Omental fat pad (tissue), 4 donors: ENCODE data around the gene TPST1. TPM values are rescaled to one million over a fixed set of nuclear protein-coding genes. Genes with fewer than 3 reads are reported as not detected.

Source experiments
- ATAC-seq: fragments of 150-250 bp; one replicate; pipeline ENCODE4 v1.9.1; 2016; ENCODE audit warnings: mild to moderate bottlenecking, moderate library complexity; ENCODE audit not compliant: low FRiP score
- DNase-seq: peaks from one replicate; pipeline ENCODE4 v3.0.0-alpha.2; 2019; ENCODE audit warnings: low spot score
- total RNA-seq, 4 donors: library from RNA; depleted of rRNA; stranded (reverse); fragments of >200 nt; gene quantifications; one replicate each; pipeline ENCODE4 v1.1.0, GENCODE V29; 2016
- TF ChIP-seq, protein P1 (sequence below), 3 donors: fragments of 450-650 bp; IDR thresholded peaks; one replicate each; pipeline ENCODE4 v1.5.1; 2016 to 2017; ENCODE audit warnings: antibody characterized with exemption in 3 of 3, mild to moderate bottlenecking in 3 of 3, moderate library complexity in 2 of 3

The TPST1 gene
- total RNA-seq, 4 donors from 2014 or later, result 16.4 to 63.2 (median 24.3) TPM

DNA sequence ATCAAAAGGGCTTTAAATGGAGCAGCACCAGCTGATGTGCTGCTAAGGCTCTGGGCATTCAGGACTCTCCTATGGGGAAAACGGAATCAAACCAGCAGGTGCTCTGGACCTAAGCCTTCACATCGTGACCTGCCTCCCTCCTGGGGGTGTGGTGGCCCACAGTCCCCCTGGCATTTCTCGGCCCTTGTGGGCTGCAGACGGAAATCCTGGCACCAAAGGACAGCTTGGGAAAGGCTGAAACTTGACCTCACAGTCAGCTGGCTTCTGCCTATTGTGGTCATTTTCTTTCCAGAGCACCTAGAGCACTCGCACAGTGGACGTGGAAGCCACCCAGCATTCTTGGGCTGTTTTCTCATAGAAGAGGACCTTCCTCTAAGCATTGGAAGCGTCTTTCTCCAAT, 74.8 kb downstream of the TPST1 start:
- TF ChIP-seq, protein P1, sequence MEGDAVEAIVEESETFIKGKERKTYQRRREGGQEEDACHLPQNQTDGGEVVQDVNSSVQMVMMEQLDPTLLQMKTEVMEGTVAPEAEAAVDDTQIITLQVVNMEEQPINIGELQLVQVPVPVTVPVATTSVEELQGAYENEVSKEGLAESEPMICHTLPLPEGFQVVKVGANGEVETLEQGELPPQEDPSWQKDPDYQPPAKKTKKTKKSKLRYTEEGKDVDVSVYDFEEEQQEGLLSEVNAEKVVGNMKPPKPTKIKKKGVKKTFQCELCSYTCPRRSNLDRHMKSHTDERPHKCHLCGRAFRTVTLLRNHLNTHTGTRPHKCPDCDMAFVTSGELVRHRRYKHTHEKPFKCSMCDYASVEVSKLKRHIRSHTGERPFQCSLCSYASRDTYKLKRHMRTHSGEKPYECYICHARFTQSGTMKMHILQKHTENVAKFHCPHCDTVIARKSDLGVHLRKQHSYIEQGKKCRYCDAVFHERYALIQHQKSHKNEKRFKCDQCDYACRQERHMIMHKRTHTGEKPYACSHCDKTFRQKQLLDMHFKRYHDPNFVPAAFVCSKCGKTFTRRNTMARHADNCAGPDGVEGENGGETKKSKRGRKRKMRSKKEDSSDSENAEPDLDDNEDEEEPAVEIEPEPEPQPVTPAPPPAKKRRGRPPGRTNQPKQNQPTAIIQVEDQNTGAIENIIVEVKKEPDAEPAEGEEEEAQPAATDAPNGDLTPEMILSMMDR (IDR thresholded peaks at IDR 0.05), result no peak
- no peak for ATAC-seq

DNA sequence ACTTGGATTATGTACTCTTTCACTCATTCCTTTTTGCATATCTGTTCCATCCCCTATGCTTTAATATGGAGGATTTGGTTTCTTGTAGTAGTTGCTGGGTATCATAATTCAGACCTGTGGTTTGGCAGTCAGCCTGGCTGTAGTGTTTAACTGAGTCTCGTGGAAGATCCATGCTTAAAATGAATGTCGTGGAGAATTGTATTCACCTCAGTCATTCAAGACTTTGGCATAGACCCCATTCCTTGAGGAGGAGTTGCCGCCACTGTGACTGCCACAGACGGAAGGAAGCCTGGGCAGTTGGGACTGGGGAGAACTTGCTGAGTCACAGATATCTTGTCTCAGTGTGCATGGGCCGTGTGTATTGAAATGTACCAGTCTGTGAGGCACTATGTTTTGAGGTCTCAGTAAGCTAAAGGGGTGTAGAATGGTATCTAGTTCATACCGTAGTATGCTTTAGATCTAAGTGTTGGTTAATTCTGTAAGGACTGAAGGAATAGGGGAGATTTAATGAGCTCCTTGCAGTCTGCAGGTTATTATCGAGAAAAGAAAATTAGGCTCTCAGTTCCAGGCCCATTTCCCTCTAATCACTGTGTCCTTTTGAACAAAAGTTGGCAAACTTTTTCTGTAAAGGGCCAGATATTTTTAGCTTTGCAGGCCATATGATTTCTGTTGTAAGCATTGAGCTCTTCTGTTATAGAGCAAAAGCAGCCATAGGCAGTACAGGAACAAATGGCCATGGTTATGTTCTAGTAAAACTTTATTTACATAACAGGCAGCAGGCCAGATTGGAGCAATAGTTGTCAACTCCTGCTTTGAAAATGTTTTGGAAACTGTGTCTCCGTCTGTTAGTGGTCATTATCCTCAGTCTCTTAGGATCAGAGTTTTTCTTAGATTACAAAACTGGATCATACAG, 76.8 kb downstream of the TPST1 start:
- TF ChIP-seq, protein P1 (IDR thresholded peaks at IDR 0.05), result no peak
- DNase-seq (no peak), ATAC-seq (peak; percentile 39)

More for the DNA sequence above, 74.8 kb downstream of the TPST1 start:
- DNase-seq, result no peak

DNA sequence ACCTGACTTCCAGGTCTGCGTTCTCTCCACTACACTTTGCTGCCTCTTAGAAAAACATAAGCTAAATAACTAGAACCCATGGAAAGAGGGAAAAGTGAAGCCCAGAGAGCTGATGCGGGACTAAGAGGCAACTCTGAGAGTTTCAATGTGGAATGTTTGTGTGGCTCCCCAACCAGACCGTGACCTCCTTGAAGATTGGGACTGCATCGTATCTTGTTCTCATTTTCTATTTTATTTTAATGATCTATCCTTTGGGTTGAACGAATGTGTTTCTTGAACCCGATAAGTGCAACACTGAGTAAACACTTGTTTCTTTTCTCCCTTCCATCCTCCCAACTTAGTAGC, 77.4 kb downstream of the TPST1 start:
- no peak for DNase-seq
- ATAC-seq, result no peak
- TF ChIP-seq, protein P1 (IDR thresholded peaks at IDR 0.05), result no peak

DNA sequence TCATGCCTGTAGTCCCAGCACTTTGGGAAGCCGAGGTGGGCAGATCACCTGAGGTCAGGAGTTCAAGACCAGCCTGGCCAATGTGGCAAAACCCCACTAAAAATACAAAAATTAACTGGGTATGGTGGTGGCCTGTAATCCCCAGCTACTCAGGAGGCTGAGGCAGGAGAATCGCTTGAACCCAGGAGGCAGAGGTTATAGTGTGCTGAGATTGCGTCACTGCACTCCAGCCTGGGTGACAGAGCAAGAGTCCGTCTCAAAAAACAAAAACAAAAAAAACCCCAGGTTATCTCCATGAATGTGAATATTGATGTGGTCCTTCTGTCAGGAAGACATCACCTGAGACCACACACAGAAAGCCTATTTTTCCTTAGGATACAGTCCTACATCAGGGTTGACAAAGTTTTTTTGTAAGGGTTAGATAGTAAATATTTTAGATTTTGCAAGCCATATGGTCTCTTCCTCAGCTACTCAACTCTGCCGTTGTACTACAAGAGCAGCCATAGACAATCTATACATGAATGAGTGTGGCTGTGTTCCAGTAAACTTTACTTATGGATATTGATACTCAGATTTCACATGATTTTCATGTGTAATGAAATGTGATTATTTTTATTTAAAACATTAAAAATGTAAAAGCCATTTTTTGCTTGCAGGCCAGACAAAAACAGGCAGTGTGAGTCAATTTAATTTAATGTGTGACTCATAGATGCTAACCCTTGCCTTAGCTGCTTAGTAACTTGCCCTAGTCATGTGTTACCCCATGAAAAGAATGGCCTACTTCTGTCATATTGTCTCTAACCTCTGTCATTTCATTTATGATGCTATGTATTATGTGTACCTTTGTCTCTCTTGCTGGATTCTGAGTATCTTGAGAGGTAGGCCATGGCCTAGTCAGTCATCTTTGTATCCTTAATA, 78.1 kb downstream of the TPST1 start:
- ATAC-seq, result peak; percentile 90
- DNase-seq, result no peak
- TF ChIP-seq, protein P1 (IDR thresholded peaks at IDR 0.05), result no peak

DNA sequence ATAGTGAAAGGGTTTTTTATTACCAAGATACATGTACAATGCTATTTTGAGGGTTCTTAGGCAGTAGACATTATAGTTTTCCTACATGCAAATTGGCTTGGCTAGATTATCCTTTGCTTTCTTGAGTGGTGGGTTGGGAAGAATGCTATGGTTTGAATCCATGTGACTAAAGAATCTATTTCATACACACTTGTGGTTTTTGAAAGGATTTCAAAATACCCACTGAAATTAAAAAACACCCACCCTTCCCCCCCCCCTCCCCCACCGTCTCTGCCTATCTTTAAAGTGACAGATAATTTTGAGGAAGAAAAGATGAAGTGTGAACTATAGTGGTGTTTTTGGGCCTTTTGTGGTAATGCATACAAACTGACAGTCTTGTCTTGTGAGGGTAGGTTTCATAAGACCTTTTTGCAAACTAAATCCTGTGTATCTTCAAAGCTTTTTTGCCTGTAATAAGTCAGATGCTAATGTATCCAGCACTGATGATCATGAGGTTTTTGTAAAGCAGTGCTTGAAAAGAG, 90.9 kb downstream of the TPST1 start:
- TF ChIP-seq, protein P1 (IDR thresholded peaks at IDR 0.05), result no peak
- ATAC-seq (no peak), DNase-seq (no peak)

DNA sequence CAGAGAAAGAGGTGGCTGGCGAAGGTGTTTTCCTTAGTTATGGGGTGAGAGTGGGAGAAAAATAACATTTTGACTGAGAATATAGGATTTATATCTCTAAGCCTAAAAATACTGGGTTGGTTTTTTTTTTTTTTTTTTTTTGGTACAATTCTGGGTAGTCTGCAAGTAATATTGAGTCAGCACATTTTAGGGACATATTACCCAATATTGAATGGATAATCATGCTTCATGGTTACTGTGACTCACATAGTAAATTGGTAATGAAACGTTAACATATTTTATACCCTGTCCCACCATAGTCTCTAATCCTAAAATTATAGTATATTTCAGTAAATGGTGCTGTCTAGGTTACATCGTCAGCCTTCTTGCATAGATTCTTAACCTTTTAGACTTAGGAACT, 91.4 kb downstream of the TPST1 start:
- TF ChIP-seq, protein P1 (IDR thresholded peaks at IDR 0.05), result no peak
- ATAC-seq (peak; percentile 48), DNase-seq (no peak)
